ENCODE results near the gene NKAP. TPM values are rescaled to one million over a fixed set of nuclear protein-coding genes. Genes with fewer than 3 reads are reported as not detected.

Gene NKAP
- total RNA-seq, 1 experiment from 2014 or later, result 7.3 TPM

DNA sequence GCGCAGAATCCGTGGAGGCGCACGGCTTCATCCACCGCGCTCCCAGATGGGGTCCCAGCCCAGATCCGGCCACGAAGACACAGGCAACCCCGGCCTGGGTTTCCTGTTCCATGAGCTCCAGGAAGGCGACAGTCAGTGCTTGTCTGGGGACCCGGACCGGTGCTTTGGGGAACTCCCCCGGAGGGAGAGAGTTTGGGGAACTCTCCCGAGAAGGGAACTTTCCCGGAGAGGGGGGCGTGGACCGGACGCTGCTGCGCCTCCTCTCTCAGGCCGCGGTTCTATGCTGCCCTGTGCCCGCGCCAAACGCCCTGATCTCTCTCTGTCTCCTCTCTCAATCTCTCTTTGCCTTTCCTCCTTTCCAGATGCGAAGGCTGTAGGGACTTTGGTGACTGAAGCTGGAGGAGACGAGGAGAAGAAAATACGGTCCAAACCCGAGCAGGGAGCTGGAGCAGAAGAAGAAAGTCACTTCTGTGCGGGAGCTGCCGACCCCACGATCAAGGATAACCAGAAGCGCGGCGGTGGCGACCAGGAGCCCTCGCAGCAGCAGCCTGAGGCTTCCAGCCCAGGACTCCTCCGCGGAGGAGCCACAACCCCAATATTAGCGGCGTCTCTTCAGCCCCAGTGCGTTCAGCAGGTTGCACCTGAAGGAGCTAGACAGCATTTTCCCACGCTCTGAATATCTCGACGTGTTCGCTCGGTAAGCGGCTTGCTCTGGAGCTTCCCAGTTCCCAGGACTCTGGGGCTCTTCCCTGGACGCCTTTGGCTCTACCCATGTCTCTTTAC is 47.6 kb upstream of the NKAP start:
- H3T11ph ChIP-seq (ENCODE audit: low read length), result no peak overlapping the region
- no peak overlapping the region for H3K18ac ChIP-seq (ENCODE audit: insufficient read length, low read depth, low read length)
- H4K91ac ChIP-seq (ENCODE audit: insufficient read length, low read depth, low read length), result no peak overlapping the region
- no peak overlapping the region for H3K56ac ChIP-seq (ENCODE audit: insufficient read length, low read depth, low read length)
- H3K23me2 ChIP-seq (ENCODE audit: insufficient read length, low read depth, low read length, poor library complexity, severe bottlenecking), result peaks cover 9% of the 10 kb centered on the region
- H2BK20ac ChIP-seq (ENCODE audit: low read depth, low read length, poor library complexity, severe bottlenecking), result no peak overlapping the region
- peaks cover 11% of the 10 kb centered on the region for H3K9me3 ChIP-seq (ENCODE audit: control insufficient read depth, low read depth, low read length)
- H4K20me1 ChIP-seq (ENCODE audit: control insufficient read depth, insufficient read depth, insufficient read length), result no peaks in the 10 kb centered on the region
- no peaks in the 10 kb centered on the region for H3K4me1 ChIP-seq (ENCODE audit: insufficient read depth, low read length)
- no peak overlapping the region for H4K5ac ChIP-seq (ENCODE audit: insufficient read length, low read depth, low read length)
- H3K23ac ChIP-seq (ENCODE audit: insufficient read length, low read depth, low read length), result no peak overlapping the region
- DNase-seq, result peak; percentile 42
- H3K14ac ChIP-seq (ENCODE audit: insufficient read depth, low read length), result no peak overlapping the region
- H3K79me1 ChIP-seq (ENCODE audit: insufficient read depth, low read depth, low read length, poor library complexity, severe bottlenecking), result no peaks in the 10 kb centered on the region
- no peak overlapping the region for H2BK120ac ChIP-seq (ENCODE audit: low read depth, low read length, poor library complexity, severe bottlenecking)
- peak overlapping the region; percentile 54 for H3K4me2 ChIP-seq (ENCODE audit: insufficient read depth, insufficient read length, low read length)
- no peak overlapping the region for H2AK5ac ChIP-seq (ENCODE audit: insufficient read length, low read length)
- no peak overlapping the region for H4K8ac ChIP-seq (replicated peaks; ENCODE audit: insufficient read length, low read depth, low read length)
- no CpG with 5 or more reads among the region's 48 CpGs for WGBS (ENCODE audit: extremely low coverage, insufficient read length, low lambda C conversion rate)
- TF ChIP-seq, protein P1, sequence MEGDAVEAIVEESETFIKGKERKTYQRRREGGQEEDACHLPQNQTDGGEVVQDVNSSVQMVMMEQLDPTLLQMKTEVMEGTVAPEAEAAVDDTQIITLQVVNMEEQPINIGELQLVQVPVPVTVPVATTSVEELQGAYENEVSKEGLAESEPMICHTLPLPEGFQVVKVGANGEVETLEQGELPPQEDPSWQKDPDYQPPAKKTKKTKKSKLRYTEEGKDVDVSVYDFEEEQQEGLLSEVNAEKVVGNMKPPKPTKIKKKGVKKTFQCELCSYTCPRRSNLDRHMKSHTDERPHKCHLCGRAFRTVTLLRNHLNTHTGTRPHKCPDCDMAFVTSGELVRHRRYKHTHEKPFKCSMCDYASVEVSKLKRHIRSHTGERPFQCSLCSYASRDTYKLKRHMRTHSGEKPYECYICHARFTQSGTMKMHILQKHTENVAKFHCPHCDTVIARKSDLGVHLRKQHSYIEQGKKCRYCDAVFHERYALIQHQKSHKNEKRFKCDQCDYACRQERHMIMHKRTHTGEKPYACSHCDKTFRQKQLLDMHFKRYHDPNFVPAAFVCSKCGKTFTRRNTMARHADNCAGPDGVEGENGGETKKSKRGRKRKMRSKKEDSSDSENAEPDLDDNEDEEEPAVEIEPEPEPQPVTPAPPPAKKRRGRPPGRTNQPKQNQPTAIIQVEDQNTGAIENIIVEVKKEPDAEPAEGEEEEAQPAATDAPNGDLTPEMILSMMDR (conservative IDR thresholded peaks at IDR 0.05), result no peak
- no peak overlapping the region for H2BK15ac ChIP-seq (ENCODE audit: low read depth, low read length)
- H2AFZ ChIP-seq (ENCODE audit: low read length), result no peak overlapping the region
- Mint-ChIP-seq H3K9me3 (peaks cover 72 to 75% of the 10 kb centered on the region in 2 experiments), H3K4me1 (peaks cover 5 to 12% of the 10 kb centered on the region in 2 experiments), H3K36me3 (ENCODE audit: insufficient read depth in 1 of 3, low read depth in 3 of 3) (no peaks in the 10 kb centered on the region; a peak in 2 of 7 replicates), H3K4me3 (peak overlapping the region; percentile 64 to 84), H3K27me3 (ENCODE audit: low read depth) (peaks cover 100% of the 10 kb centered on the region), H3K27ac (no peak overlapping the region; a peak in 1 of 7 replicates)
- no peaks in the 10 kb centered on the region for H3K79me2 ChIP-seq (ENCODE audit: insufficient read depth, low read length)
- H3K9ac ChIP-seq (ENCODE audit: extremely low read depth, insufficient read length, low read length), result no peak overlapping the region
- H2BK5ac ChIP-seq (ENCODE audit: insufficient read length, low read length), result no peak overlapping the region
- no peak overlapping the region for H3K4ac ChIP-seq (ENCODE audit: low read depth, low read length)
- peaks cover 79% of the 10 kb centered on the region for H3K27me3 ChIP-seq (ENCODE audit: insufficient read depth, low read length)
- H3K27ac ChIP-seq (ENCODE audit: insufficient read length, low read depth, low read length), result no peak overlapping the region
- H2BK12ac ChIP-seq (ENCODE audit: insufficient read length, low read depth, low read length), result no peak overlapping the region

Data from H9 (cell line).